NCI-H2081 treated with DMSO at 0.1 percent for 48 hours (cell line): Measurements from ENCODE around the gene MPPED1.

ENCODE experiments used
- DNase-seq: peaks from one replicate; lab custom pipeline; 2025; lab: John Stamatoyannopoulos, UW

Gene MPPED1

GRCh38 chr22:43448048-43448447 lies 36.2 kb downstream of the MPPED1 start:
- DNase-seq, result no peak

- no peak for DNase-seq
Measured at GRCh38 chr22:43449205-43449830, 37.5 kb downstream of the MPPED1 start.

- DNase-seq, result no peak
Measured at GRCh38 chr22:43449831-43450225, 38.0 kb downstream of the MPPED1 start.

GRCh38 chr22:43451371-43452050 lies 39.7 kb downstream of the MPPED1 start:
- no peak for DNase-seq

- DNase-seq, result no peak
Measured at GRCh38 chr22:43455846-43456245, 44.0 kb downstream of the MPPED1 start.

- no peak for DNase-seq
Measured at GRCh38 chr22:43457002-43457401, 45.2 kb downstream of the MPPED1 start.

GRCh38 chr22:43462701-43463100 lies 50.9 kb downstream of the MPPED1 start:
- DNase-seq, result no peak

GRCh38 chr22:43464809-43465208 lies 53.0 kb downstream of the MPPED1 start:
- no peak for DNase-seq

- DNase-seq, result no peak
Measured at GRCh38 chr22:43465291-43466015, 53.6 kb downstream of the MPPED1 start.

GRCh38 chr22:43466710-43467109 lies 54.9 kb downstream of the MPPED1 start:
- no peak for DNase-seq

- DNase-seq, result no peak
Measured at GRCh38 chr22:43467216-43467940, 55.6 kb downstream of the MPPED1 start.

- DNase-seq, result no peak
Measured at GRCh38 chr22:43470253-43470652, 58.4 kb downstream of the MPPED1 start.

- DNase-seq, result no peak
Measured at GRCh38 chr22:43470941-43471585, 59.2 kb downstream of the MPPED1 start.

GRCh38 chr22:43471606-43472135 lies 59.9 kb downstream of the MPPED1 start:
- DNase-seq, result no peak

GRCh38 chr22:43473031-43473430 lies 61.2 kb downstream of the MPPED1 start:
- no peak for DNase-seq

GRCh38 chr22:43473441-43473840 lies 61.6 kb downstream of the MPPED1 start:
- DNase-seq, result no peak

- DNase-seq, result no peak
Measured at GRCh38 chr22:43474161-43475101, 62.6 kb downstream of the MPPED1 start.

GRCh38 chr22:43475549-43476076 lies 63.8 kb downstream of the MPPED1 start:
- no peak for DNase-seq

GRCh38 chr22:43476341-43476740 lies 64.5 kb downstream of the MPPED1 start:
- no peak for DNase-seq
